DMS 273 (cell line): ENCODE results near the gene APOBEC3C.
A peak's percentile ranks its signal among the peaks of the same experiment; 100 is the strongest.
"Not testable (repeated sequence)": the region's sequence is repeated elsewhere in the genome, so short reads cannot be mapped to it uniquely, and the experiment has no call there.

ENCODE experiments used
- DNase-seq: peaks from one replicate; lab custom pipeline; 2025; ENCODE audit not compliant: unreplicated experiment; lab: John Stamatoyannopoulos, UW

The APOBEC3C gene

DNA sequence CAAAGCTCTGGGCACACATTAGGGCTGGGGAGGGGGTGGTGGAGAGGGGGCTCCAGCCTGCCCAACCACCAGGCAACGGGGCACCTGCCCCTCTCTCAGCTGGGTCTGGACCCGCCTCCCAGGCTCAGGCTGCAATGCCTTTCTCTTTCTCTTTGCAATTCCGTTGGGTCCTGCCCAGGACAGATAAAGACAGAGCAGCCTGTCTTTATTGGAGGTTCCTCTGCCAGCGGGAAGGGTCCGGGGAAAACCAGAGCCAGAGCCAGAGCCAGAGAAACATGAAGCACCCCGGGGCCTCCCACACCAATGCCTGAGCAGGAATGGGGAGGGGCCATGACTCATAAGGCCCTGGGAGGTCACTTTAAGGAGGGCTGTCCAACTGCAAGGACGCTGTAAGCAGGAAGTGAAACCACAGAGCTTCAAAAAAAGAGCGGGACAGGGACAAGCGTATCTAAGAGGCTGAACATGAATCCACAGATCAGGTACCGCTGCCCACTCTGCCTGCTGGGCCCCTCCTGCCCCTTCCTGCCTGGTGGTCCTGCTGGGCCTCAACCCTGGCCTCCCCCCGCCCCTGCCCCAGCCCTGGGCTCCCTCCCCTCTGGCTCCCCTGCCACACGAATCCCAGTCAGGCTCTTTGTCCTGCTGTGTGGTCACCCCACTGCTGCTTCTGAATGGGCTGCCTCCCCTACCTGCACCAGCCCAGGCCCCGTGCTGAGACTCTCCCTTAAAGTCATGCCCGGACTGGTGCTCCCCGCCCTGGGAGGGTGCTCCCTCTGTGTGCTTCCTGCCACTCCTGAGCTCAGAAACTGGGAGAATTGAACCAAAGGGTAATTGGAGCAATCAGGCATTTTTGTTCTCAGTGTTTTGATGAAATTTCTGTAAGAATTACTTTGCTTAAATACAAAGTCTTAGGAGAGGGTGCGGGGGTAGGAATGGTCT is 31.8 kb upstream of the APOBEC3C start, which contains the start of gene APOBEC3B:
Gene APOBEC3B (plus strand): TSS at position 356 of the 936 bp plus-strand sequence. CDS start 107 bp downstream, at position 463.
- peak; percentile 16 for DNase-seq

DNA sequence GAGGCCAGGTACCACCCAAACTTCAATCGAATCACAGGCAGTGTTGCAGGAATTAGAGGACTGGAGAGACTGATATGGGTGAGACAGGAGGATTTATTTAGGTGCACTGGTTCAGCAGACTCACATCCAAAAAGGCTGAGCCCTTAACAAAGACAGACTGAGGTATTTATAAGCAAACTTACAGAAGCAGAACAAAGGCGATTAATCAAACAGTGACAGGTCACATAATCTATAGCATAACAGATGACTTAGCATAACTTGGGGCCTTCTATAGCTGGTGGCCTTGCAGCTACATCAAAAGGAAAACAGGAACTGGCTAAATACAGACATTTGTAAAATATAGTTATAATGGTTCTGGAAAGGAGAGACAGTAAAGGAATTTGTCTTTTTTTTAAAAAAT is 29.8 kb upstream of the APOBEC3C start:
- no peak for DNase-seq

DNA sequence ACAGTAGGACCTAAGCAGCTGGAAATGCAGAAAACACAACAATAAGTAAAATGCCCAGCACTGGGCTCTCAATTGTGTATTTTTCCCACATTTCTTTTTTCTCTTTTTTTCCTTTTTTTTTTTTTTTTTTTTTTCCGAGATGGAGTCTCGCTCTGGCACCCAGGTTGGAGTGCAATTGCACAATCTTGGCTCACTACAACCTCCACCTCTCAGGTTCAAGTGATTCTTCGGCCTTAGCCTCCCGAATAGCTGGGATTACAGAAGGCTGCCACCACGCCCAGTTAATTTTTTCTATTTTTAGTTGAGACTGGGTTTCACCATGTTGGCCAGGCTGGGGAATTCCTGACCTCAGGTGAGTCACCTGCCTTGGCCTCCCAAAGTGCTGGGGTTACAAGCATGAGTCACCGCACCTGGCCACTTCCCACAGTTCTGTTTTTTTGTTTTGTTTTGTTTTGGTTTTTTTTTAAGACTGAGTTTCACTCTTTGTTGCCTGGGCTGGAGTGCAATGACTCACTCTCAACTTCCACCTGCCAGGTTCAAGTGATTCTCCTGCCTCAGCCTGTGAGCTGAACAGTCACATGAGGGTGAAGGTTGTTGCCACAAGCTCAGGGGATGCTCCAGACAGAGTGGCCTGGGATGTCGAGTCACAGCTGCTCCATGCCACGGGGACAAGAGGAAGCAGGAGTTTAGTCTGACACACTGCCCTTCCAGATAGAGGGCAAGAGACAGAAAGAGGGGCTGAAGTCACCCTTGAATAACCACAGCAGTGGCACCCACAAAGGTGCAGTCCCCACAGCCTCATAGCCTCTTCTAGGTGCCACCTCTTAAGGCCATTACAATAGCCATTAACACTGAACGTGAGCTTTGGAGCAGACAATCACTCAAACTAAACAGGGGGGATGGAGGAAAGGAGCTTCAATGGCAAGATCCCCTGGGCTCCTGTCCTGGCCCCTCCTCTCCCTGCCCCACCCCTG is 29.0 kb upstream of the APOBEC3C start:
- not testable (repeated sequence) for DNase-seq

- DNase-seq: no peak
Measured at GRCh38 chr22:38986629-38987028, 27.4 kb upstream of the APOBEC3C start.

DNA sequence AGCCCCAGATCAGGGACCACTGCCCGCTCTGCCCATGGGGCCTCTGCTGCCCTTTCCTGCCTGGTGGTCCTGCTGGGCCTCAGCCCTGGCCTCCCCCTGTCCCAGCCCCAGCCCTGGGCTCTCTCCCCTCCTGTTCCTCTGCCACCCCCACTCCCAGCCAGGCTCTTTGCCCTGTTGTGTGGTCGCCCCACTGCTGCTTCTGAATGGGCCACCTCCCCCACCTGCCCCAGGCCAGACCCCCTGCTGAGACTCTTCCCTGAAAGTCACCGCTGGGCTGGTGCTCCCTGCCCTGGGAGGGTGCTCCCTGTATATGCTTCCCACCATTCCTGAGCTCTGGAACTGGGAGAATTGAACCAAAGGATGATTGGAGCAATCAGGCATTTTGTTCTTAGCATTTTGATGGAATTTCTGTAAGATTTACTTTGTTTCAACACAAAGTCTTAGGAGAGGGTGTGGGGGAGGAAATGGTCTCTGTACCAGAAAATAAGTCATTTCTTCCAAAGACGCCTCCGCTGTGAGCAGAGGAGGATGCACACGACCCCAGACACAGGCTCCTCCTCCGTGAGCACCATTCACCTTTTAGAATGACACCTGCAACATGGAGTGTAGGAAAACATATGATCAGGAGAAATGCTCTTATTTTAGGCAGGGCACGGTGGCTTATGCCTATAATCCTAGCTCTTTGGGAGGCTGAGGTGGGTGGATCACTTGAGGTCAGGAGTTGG is 26.7 kb upstream of the APOBEC3C start:
- no peak for DNase-seq

DNA sequence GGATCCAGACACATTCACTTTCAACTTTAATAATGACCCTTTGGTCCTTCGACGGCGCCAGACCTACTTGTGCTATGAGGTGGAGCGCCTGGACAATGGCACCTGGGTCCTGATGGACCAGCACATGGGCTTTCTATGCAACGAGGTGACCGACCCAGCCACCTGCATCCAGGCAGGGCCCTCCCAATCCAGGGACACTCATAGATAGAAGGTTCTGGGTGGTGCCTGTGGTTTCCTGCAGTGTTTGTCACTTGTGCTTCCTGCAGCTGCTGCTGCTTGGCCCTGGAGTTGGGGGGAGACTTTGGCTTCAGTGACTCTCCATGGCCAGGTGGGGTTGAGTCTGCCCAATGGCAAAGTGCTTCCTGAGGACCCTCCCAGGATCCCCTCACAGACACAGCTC is 24.6 kb upstream of the APOBEC3C start:
- no peak for DNase-seq

GRCh38 chr22:38992871-38993371 is 21.1 kb upstream of the APOBEC3C start:
- peak; percentile 39 for DNase-seq

- DNase-seq: no peak
Measured at GRCh38 chr22:38996105-38996504, 18.0 kb upstream of the APOBEC3C start.

GRCh38 chr22:38997518-38997917 is 16.5 kb upstream of the APOBEC3C start:
- DNase-seq: no peak

GRCh38 chr22:39003165-39003638 is 10.9 kb upstream of the APOBEC3C start:
- DNase-seq: peak; percentile 70

- DNase-seq: no peak
Measured at GRCh38 chr22:39007177-39007576, 6.9 kb upstream of the APOBEC3C start.

DNA sequence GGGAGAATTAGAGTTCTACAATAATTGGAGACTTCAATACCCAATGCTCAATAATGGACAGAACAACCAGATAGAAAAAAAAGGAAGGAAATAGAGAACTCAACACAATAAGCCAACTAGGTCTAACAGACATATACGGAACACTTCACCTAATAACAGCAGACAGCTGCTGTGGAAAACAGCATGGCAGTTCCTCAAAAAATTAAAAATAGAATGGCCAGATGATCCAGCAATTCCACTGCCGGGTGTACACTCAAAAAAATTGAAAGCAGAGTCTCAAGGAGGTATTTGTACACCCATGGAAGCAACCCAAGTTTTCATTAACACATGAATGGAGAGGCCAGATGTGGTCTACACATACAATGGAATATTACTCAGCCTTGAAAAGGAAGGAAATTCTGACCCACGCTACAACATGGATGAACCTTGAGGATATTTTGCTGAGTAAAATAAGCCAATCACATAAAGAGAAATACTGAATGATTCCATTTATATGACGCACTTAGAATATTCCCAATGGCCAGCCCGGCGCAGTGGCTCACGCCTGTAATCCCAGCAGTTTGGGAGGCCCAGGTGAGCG is 5.7 kb upstream of the APOBEC3C start:
- not testable (repeated sequence) for DNase-seq

GRCh38 chr22:39010946-39011345 is 3.1 kb upstream of the APOBEC3C start:
- no peak for DNase-seq

GRCh38 chr22:39012533-39013511 is 1.2 kb upstream of the APOBEC3C start:
- DNase-seq: no peak

DNA sequence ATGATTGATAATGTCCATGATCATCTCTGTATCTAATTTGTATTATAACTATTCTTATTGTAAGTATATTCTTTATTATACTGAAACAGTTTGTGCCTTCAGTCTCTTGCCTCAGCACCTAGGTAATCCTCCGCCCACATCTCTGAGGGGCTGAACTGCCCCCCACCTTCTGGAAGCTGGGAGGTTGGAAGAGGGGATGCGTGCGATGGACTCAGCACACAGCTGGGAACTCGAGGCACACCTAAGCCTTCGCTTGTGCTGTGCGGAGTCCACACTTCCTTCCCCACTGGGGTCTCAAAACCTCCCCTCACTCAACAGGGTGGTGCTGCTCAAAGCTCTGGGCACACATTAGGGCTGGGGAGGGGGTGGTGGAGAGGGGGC is 506 bp upstream of the APOBEC3C start:
- not testable (repeated sequence) for DNase-seq

DNA sequence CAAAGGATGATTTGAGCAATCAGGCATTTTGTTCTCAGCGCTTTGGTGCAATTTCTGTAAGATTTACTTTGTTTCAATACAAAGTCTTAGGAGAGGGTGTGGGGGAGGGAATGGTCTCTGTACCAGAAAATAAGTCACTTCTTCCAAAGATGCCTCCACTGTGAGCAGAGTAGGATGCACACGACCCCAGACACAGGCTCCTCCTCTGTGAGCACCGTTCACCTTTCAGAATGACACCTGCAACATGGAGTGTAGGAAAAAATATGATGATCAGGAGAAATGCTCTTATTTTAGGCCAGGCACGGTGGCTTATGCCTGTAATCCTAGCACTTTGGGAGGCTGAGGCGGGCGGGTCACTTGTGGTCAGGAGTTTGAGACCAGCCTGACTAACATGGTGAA is 665 bp downstream of the APOBEC3C start:
- not testable (repeated sequence) for DNase-seq

GRCh38 chr22:39016592-39016991 is 2.5 kb downstream of the APOBEC3C start:
- DNase-seq: no peak

- no peak for DNase-seq
Measured at GRCh38 chr22:39017596-39018365, 3.7 kb downstream of the APOBEC3C start.
